Suprapubic skin (tissue), 3 donors: Measurements from ENCODE around the gene POTEF.
"Not testable (repeated sequence)": the region's sequence is repeated elsewhere in the genome, so short reads cannot be mapped to it uniquely, and the experiment has no call there.

Source experiments
- EP300 ChIP-seq: sonication (generic); formaldehyde crosslinking; IDR thresholded peaks from one replicate; pipeline ENCODE4 v1.6.1; 2017; ENCODE audit warnings: antibody characterized with exemption
- TF ChIP-seq, protein P1 (sequence below), 2 donors: fragments of 200-600 bp in 1 of 2; fragments of 450-650 bp in 1 of 2; sonication (generic) in 1 of 2; IDR thresholded peaks; one replicate each; pipeline ENCODE4 v1.5.1; 2016 to 2019; ENCODE audit warnings: antibody characterized with exemption in 2 of 2, mild to moderate bottlenecking in 1 of 2, moderate library complexity in 1 of 2

GRCh38 chr2:130153721-130154422, 24.9 kb upstream of the POTEF start:
- TF ChIP-seq, protein P1, sequence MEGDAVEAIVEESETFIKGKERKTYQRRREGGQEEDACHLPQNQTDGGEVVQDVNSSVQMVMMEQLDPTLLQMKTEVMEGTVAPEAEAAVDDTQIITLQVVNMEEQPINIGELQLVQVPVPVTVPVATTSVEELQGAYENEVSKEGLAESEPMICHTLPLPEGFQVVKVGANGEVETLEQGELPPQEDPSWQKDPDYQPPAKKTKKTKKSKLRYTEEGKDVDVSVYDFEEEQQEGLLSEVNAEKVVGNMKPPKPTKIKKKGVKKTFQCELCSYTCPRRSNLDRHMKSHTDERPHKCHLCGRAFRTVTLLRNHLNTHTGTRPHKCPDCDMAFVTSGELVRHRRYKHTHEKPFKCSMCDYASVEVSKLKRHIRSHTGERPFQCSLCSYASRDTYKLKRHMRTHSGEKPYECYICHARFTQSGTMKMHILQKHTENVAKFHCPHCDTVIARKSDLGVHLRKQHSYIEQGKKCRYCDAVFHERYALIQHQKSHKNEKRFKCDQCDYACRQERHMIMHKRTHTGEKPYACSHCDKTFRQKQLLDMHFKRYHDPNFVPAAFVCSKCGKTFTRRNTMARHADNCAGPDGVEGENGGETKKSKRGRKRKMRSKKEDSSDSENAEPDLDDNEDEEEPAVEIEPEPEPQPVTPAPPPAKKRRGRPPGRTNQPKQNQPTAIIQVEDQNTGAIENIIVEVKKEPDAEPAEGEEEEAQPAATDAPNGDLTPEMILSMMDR (IDR thresholded peaks at IDR 0.05): not testable (repeated sequence)
- TF ChIP-seq EP300: not testable (repeated sequence)
